PC-9 (cell line): ENCODE measurements around the gene PIK3C2G.

Experiments used
- CTCF ChIP-seq: fragments of 200-600 bp; sonication (generic); conservative IDR thresholded peaks from 2 replicates; pipeline ENCODE4 v1.6.1; 2017; ENCODE audit warnings: mixed run types, antibody characterized with exemption, mild to moderate bottlenecking, moderate library complexity
- EZH2 ChIP-seq: fragments of 200-600 bp; sonication (generic); IDR thresholded peaks from 2 replicates; pipeline ENCODE4 v1.8.0; 2017; ENCODE audit warnings: antibody characterized with exemption, low read depth

- TF ChIP-seq CTCF: no peak
- no peak for TF ChIP-seq EZH2
Measured at GRCh38 chr12:18546399-18546798, 285.1 kb downstream of the PIK3C2G start.
